HPDE6-E6E7 (cell line): ENCODE results near the gene TMEM178B.
"Not testable (repeated sequence)": the region's sequence is repeated elsewhere in the genome, so short reads cannot be mapped to it uniquely, and the experiment has no call there.

Experiments used
- DNase-seq: peaks from one replicate; pipeline ENCODE4 v3.0.0; 2011; ENCODE audit warnings: missing footprints; ENCODE audit errors: extremely low spot score

The TMEM178B gene

DNA sequence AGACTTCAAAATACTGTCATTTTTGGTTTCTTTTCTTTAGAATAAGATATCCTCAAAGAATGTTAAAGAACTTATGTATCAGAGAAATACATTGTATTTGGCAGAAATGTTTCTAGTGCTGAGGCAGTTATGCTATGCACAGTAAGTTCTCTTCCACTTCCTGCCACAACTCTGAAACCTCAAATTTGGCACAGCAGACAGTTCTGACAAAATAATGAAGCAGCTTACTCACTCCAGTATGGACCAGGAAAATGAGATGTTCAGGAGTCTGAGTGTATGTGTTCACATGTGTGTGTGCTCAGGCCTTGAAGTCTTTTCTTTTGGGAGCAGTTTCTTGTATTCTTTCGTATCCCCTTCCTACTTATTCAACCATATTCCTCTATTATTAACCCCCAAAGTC, 280.4 kb downstream of the TMEM178B start:
- DNase-seq: no peak

DNA sequence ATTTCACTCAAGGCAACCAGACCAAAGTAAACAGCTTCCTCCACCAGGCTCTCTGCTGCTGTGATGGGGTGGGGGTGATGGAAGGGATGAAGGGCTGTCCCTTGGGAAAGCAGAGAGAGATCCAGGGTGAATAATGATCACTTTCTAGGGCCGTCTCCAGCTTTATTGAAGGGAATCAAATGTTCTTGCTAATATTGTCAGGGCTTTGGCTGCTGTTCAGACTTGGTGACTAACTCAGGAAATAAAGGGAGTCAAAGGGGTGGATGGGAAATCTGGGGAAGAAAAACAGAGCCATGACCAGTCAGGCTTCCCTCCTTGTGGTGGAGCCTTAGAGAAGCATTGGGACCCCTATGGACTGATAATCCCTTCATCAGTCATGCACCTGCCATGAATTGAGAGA, 281.2 kb downstream of the TMEM178B start:
- DNase-seq: no peak

- DNase-seq: no peak
These were observed 282.3 kb downstream of the TMEM178B start for GRCh38 chr7:141356161-141356560.

DNA sequence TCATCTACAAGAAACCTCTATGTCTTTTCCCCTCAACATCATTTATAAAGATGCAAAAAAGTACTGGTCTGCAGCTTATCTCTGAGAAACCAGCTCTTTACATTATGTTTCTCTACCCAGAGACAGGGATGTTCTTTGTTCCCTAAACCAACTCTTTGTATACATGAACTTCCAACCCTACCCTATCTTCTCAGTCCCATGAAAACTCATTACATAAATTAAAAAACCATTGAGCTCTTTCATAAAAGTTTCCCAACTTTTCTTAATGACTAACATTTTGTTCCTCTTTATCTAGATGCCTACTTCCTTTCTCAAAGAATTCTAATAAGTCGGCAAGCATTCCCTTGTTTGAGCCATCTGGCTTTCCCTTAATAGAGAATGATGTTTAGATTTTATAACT, 284.5 kb downstream of the TMEM178B start:
- DNase-seq: no peak

- no peak for DNase-seq
These were observed 285.4 kb downstream of the TMEM178B start for GRCh38 chr7:141359262-141359661.

- no peak for DNase-seq
These were observed 286.0 kb downstream of the TMEM178B start for GRCh38 chr7:141359740-141360415.

- DNase-seq: no peak
These were observed 286.5 kb downstream of the TMEM178B start for GRCh38 chr7:141360416-141360760.

DNA sequence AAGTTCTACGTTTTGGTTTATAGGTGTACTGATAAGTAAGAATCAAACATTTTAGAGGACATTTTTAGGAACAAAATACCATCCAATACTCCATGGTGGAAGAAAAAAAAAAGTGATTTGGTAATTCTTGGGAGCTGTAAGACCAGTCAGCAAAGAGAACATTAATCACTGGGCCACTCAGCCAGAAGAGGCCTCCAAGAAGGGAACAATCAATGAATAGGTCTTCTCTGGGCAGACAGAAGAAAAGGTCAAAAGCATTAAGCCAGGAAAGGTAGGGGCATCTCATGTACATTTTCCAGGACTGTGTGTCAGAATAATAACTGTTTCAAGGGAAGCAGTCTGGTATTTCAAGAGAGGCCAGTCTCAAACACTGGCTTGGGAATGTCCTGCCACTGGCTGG, 286.9 kb downstream of the TMEM178B start:
- DNase-seq: no peak

- no peak for DNase-seq
These were observed 287.6 kb downstream of the TMEM178B start for GRCh38 chr7:141361479-141361878.

- DNase-seq: no peak
These were observed 288.1 kb downstream of the TMEM178B start for GRCh38 chr7:141361960-141362359.

GRCh38 chr7:141362580-141363435, 288.9 kb downstream of the TMEM178B start:
- DNase-seq: peak; percentile 13

DNA sequence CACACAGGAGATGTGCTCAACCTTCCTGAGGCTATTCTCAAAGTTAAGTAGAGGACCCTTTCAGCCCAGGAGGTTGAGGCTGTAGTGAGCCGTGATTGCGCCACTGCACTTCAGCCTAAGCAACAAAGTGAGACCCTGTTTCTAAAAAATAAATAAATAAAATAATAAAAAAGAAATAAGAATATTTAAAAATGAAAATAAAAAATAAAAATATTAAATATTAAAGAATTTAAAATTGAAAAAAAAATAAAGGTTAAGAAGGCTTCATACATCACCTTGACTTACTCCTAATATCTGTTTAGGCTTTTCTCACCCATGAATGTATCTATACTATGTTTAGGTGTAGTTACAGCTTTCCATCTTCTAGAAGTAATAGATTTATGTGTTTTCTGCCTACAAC, 289.9 kb downstream of the TMEM178B start:
- no peak for DNase-seq

- no peak for DNase-seq
These were observed 292.3 kb downstream of the TMEM178B start for GRCh38 chr7:141366091-141366621.

DNA sequence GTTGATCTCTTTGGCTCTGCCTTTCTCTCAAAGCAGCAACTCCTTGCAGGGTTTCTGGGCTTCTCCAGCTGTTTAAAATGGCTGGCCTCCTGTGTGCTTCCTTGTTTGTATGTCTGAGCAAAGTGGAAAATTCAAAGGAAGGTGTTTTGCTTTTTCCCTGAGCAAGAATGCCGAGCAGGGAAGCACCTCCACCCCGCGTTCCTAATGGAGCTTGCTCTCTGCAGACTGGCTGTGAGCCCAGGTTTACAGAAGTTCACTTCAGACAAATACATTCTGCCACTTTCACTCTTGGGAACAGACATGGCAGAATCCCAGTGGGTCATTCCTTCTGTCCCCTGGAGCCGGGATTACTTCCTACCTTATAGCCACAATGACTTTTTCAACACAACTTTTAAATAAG, 295.6 kb downstream of the TMEM178B start:
- no peak for DNase-seq

GRCh38 chr7:141370178-141370577, 296.3 kb downstream of the TMEM178B start:
- DNase-seq: no peak

- no peak for DNase-seq
These were observed 296.8 kb downstream of the TMEM178B start for GRCh38 chr7:141370650-141371049.

DNA sequence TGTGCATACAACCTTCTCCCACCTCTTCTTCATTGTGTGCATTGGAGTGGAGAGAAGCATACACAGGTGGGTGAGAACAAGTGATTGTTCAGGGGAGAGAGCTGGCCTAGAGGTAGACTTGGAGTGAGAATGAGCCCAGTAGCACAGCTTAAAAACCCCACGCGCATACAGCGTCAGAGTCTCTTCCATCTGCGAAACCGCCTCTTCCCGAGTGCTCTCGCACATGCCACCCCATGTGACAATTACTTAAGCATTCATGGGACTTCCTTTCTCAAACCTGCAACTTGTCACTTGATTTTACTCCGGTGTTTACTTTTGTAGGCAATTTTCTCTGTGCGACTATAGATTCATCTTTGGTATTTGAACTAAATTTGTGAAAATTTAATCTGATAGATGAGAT, 300.6 kb downstream of the TMEM178B start:
- DNase-seq: no peak

GRCh38 chr7:141375442-141375841, 301.6 kb downstream of the TMEM178B start:
- DNase-seq: no peak

GRCh38 chr7:141377906-141378305, 304.0 kb downstream of the TMEM178B start:
- DNase-seq: no peak

- DNase-seq: no peak
These were observed 304.5 kb downstream of the TMEM178B start for GRCh38 chr7:141378405-141378804.

- no peak for DNase-seq
These were observed 308.0 kb downstream of the TMEM178B start for GRCh38 chr7:141381794-141382427.

DNA sequence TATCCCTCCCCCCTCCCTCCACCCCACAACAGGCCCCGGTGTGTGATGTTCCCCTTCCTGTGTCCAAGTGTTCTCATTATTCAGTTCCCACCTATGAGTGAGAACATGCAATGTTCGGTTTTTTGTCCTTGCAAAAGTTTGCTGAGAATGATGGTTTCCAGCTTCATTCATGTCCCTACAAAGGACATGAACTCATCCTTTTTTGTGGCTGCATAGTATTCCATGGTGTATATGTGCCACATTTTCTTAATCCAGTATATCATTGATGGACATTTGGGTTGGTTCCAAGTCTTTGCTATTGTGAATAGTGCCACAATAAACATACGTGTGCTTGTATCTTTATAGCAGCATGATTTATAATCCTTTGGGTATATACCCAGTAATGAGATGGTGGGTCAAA, 309.5 kb downstream of the TMEM178B start:
- not testable (repeated sequence) for DNase-seq

GRCh38 chr7:141386881-141387280, 313.0 kb downstream of the TMEM178B start:
- no peak for DNase-seq
